ENCODE measurements around the gene THRAP3.
"Not testable (repeated sequence)": the region's sequence is repeated elsewhere in the genome, so short reads cannot be mapped to it uniquely, and the experiment has no call there.

THRAP3 gene

GRCh38 chr1:36204347-36204909 is 19.8 kb upstream of the THRAP3 start:
- no peak for DNase-seq (ENCODE audit: low read depth in 2 of 2)

GRCh38 chr1:36206323-36206858 is 17.9 kb upstream of the THRAP3 start:
- no peak for DNase-seq (ENCODE audit: low read depth in 2 of 2)

- DNase-seq (ENCODE audit: low read depth in 2 of 2) = no peak
These were observed 16.9 kb upstream of the THRAP3 start for GRCh38 chr1:36207339-36207738.

GRCh38 chr1:36208978-36209703 is 15.1 kb upstream of the THRAP3 start:
- DNase-seq (ENCODE audit: low read depth in 2 of 2) = no peak

- DNase-seq (ENCODE audit: low read depth in 2 of 2) = no peak
These were observed 12.9 kb upstream of the THRAP3 start for GRCh38 chr1:36211307-36211706.

GRCh38 chr1:36211841-36212240 is 12.4 kb upstream of the THRAP3 start:
- no peak for DNase-seq (ENCODE audit: low read depth in 2 of 2)

- DNase-seq (ENCODE audit: low read depth in 2 of 2) = no peak
These were observed 11.5 kb upstream of the THRAP3 start for GRCh38 chr1:36212782-36213181.

- DNase-seq (ENCODE audit: low read depth in 2 of 2) = no peak
These were observed 6.6 kb upstream of the THRAP3 start for GRCh38 chr1:36217670-36218069.

GRCh38 chr1:36221901-36222300 is 2.3 kb upstream of the THRAP3 start:
- not testable (repeated sequence) for DNase-seq (ENCODE audit: low read depth in 2 of 2)

GRCh38 chr1:36222481-36223380 is 1.5 kb upstream of the THRAP3 start:
- no peak for DNase-seq (ENCODE audit: low read depth in 2 of 2)

- DNase-seq (ENCODE audit: low read depth in 2 of 2) = no peak
These were observed 755 bp upstream of the THRAP3 start for GRCh38 chr1:36223381-36223995.

- peak; percentile 56 to 62 for DNase-seq (ENCODE audit: low read depth in 2 of 2)
These were observed 467 bp downstream of the THRAP3 start for GRCh38 chr1:36224537-36225282.

- DNase-seq (ENCODE audit: low read depth in 2 of 2) = no peak
These were observed 1.1 kb downstream of the THRAP3 start for GRCh38 chr1:36225283-36225899.

GRCh38 chr1:36230279-36230678 is 6.0 kb downstream of the THRAP3 start:
- not testable (repeated sequence) for DNase-seq (ENCODE audit: low read depth in 2 of 2)

GRCh38 chr1:36231191-36231590 is 6.9 kb downstream of the THRAP3 start:
- no peak for DNase-seq (ENCODE audit: low read depth in 2 of 2)

GRCh38 chr1:36232212-36233095 is 8.2 kb downstream of the THRAP3 start:
- DNase-seq (ENCODE audit: low read depth in 2 of 2) = no peak

- no peak for DNase-seq (ENCODE audit: low read depth in 2 of 2)
These were observed 12.1 kb downstream of the THRAP3 start for GRCh38 chr1:36236302-36236701.

- DNase-seq (ENCODE audit: low read depth in 2 of 2) = no peak
These were observed 14.2 kb downstream of the THRAP3 start for GRCh38 chr1:36238433-36238832.

- DNase-seq (ENCODE audit: low read depth in 2 of 2) = no peak
These were observed 15.8 kb downstream of the THRAP3 start for GRCh38 chr1:36239941-36240637.

All from fibroblast of skin of left biceps (primary cell).